GM12878 (cell line): ENCODE measurements around the gene SF3A1. TPM values are rescaled to one million over a fixed set of nuclear protein-coding genes. Genes with fewer than 3 reads are reported as not detected.

Source experiments
- ATAC-seq: fragments of 200-7000 bp; cut with Tn5 transposase; 3 replicates; pipeline ENCODE4 v1.9.1; 2020; ENCODE audit warnings: mild to moderate bottlenecking, moderate library complexity
- BruUV-seq: library from RNA; stranded (reverse); fragments of 400-500 nt; replicated peaks from 2 replicates; lab custom pipeline; 2021; lab: Mats Ljungman, UMichigan
- CTCF ChIA-PET: fragments of 300-600 bp; sonication (Branson Sonifier 250); formaldehyde crosslinking; extraction: SDS; loops from one replicate; lab custom pipeline; 2021; ENCODE audit warnings: inconsistent platforms; lab: Yijun Ruan, JAX
- POLR2A ChIA-PET: fragments of 350-600 bp; formaldehyde crosslinking; extraction: SDS; loops from one replicate; lab custom pipeline; 2021; ENCODE audit warnings: inconsistent platforms; lab: Charles Lee
- RAD21 ChIA-PET: fragments of 300-600 bp; sonication (Branson Sonifier 250); formaldehyde crosslinking; loops from one replicate; lab custom pipeline; 2023; ENCODE audit warnings: antibody characterized with exemption; ENCODE audit not compliant: unreplicated experiment; lab: Charles Lee
- SMC1A ChIA-PET: fragments of 300-600 bp; sonication (Branson Sonifier 250); formaldehyde crosslinking; loops from one replicate; lab custom pipeline; 2023; ENCODE audit not compliant: unreplicated experiment, uncharacterized antibody; lab: Charles Lee
- DNase-seq: peaks from one replicate; pipeline ENCODE4 v3.0.0-alpha.2; 2011; ENCODE audit warnings: low read depth, low spot score
- FAIRE-seq: peaks from 3 replicates; lab custom pipeline; 2011; peaks lifted over from hg19 to GRCh38; lab: Jason Lieb, UNC
- H2AFZ ChIP-seq: 2 replicates; pipeline ENCODE4 v1.6.0; 2011; ENCODE audit warnings: low read depth, low read length, control low read depth; ENCODE audit not compliant: control insufficient read depth
- H3K27ac ChIP-seq: 2 replicates; pipeline ENCODE4 v1.5.1; 2011; ENCODE audit warnings: control low read depth; ENCODE audit not compliant: control insufficient read depth, insufficient read depth
- H3K27me3 ChIP-seq, 2 experiments: replicated peaks in 1 of 2; 2 replicates each; pipeline versions ENCODE4 v1.6.0 to v1.6.1; 2011; ENCODE audit warnings: low read length in 1 of 2; ENCODE audit not compliant: control insufficient read depth in 2 of 2, insufficient read depth in 2 of 2
- H3K36me3 ChIP-seq, 2 experiments: 2 replicates each; pipeline ENCODE4 v1.5.1; 2011; ENCODE audit warnings: low read length in 1 of 2; ENCODE audit not compliant: control insufficient read depth in 2 of 2, insufficient read depth in 2 of 2
- H3K4me1 ChIP-seq: 2 replicates; pipeline ENCODE4 v1.6.1; 2011; ENCODE audit warnings: mild to moderate bottlenecking, low read length, moderate library complexity, mixed read lengths; ENCODE audit not compliant: control insufficient read depth, insufficient read depth
- H3K4me2 ChIP-seq: 2 replicates; pipeline ENCODE4 v1.6.0; 2011; ENCODE audit warnings: control low read depth; ENCODE audit not compliant: control insufficient read depth, insufficient read depth
- H3K4me3 ChIP-seq: fragments of 200-600 bp; sonication (generic); 2 replicates; pipeline ENCODE4 v1.5.1; 2016
- H3K79me2 ChIP-seq: 2 replicates; pipeline ENCODE4 v1.6.0; 2011; ENCODE audit warnings: low read length; ENCODE audit not compliant: control insufficient read depth, insufficient read depth
- H3K9ac ChIP-seq: 2 replicates; pipeline ENCODE4 v1.8.0; 2011; ENCODE audit warnings: low read length, control low read depth, mixed read lengths; ENCODE audit not compliant: control insufficient read depth, insufficient read depth
- H3K9me3 ChIP-seq: replicated peaks from 3 replicates; pipeline ENCODE4 v1.5.1; 2011; ENCODE audit warnings: mild to moderate bottlenecking, low read length; ENCODE audit not compliant: control insufficient read depth, insufficient read depth
- H4K20me1 ChIP-seq: 2 replicates; pipeline ENCODE4 v1.6.0; 2011; ENCODE audit not compliant: control insufficient read depth, insufficient read depth
- ATF7 ChIP-seq: fragments of 450-650 bp; IDR thresholded peaks from 2 replicates; pipeline ENCODE4 v1.6.1; 2016; ENCODE audit warnings: low read depth, mild to moderate bottlenecking
- CBFB ChIP-seq: IDR thresholded peaks from 2 replicates; pipeline ENCODE4 v1.6.1; 2016; ENCODE audit warnings: antibody characterized with exemption, low read depth
- IKZF2 ChIP-seq, 2 experiments: fragments of 450-650 bp; IDR thresholded peaks; 2 replicates each; pipeline ENCODE4 v1.6.1; 2017; ENCODE audit warnings: mild to moderate bottlenecking in 2 of 2, moderate library complexity in 2 of 2
- IRF4 ChIP-seq: IDR thresholded peaks from 2 replicates; pipeline ENCODE4 v1.6.1; 2011; ENCODE audit warnings: low read depth, low read length
- KAT2A ChIP-seq: conservative IDR thresholded peaks from 2 replicates; pipeline ENCODE4 v1.6.1; 2011; ENCODE audit warnings: low read depth, low read length; ENCODE audit not compliant: control insufficient read depth
- MEF2B ChIP-seq: fragments of 450-650 bp; IDR thresholded peaks from 2 replicates; pipeline ENCODE4 v1.6.1; 2018; ENCODE audit warnings: mild to moderate bottlenecking, moderate library complexity; ENCODE audit not compliant: partially characterized antibody, poor library complexity, severe bottlenecking
- NR2F1 ChIP-seq: fragments of 450-650 bp; conservative IDR thresholded peaks from 2 replicates; pipeline ENCODE4 v1.6.1; 2017; ENCODE audit warnings: mild to moderate bottlenecking
- SREBF2 ChIP-seq: IDR thresholded peaks from 2 replicates; pipeline ENCODE4 v1.6.1; 2012; ENCODE audit warnings: mild to moderate bottlenecking, low read length
- YBX1 ChIP-seq: fragments of 450-650 bp; IDR thresholded peaks from 2 replicates; pipeline ENCODE4 v1.6.1; 2016; ENCODE audit warnings: antibody characterized with exemption
- ZBTB11 ChIP-seq: fragments of 450-650 bp; formaldehyde crosslinking; IDR thresholded peaks from 2 replicates; pipeline ENCODE4 v1.5.0; 2022; ENCODE audit warnings: mild to moderate bottlenecking, missing genetic modification characterization
- WGBS: methylation state at CpG from one replicate; pipeline ENCODE4 v1.1.6; 2016; ENCODE audit warnings: low lambda C conversion rate; ENCODE audit not compliant: insufficient replicate concordance, insufficient coverage; ENCODE audit errors: missing lambda C conversion rate; 5-methylcytosine and 5-hydroxymethylcytosine counted together
- in situ Hi-C: fragments of 300-500 bp; cut with MboI; formaldehyde crosslinking; loops from 9 replicates; pipeline ENCODE4 v1.14.3; 2018; ENCODE audit warnings: mixed read lengths
- intact Hi-C: fragments of 100-400 bp; cut with micrococcal nuclease; formaldehyde crosslinking; loops from one replicate; pipeline ENCODE4 v1.14.2; 2022; ENCODE audit not compliant: unreplicated experiment
- polyA plus RNA-seq, 11 experiments: library from polyadenylated mRNA; depleted of rRNA in 4 of 11; unstranded in 6 of 11; stranded (reverse) in 5 of 11; fragments of >200 nt; fragmentation: Nextera tagmentation in 4 of 11; fragmentation: Illumina TruSeq in 1 of 11; extraction: Ambion mirVana in 4 of 11; extraction: Trizol in 1 of 11; gene quantifications; 1 replicate in 1 of 11; 2 replicates in 10 of 11; pipeline versions ENCODE4 v1.2.1 to v1.2.3, GENCODE V29; 2011 to 2016; ENCODE audit warnings: inconsistent platforms in 2 of 11, missing spikeins in 2 of 11, low read depth in 1 of 11
- total RNA-seq, 4 experiments: library from RNA; depleted of rRNA in 3 of 4; stranded (reverse); fragments of >200 nt in 3 of 4; fragmentation: Illumina TruSeq in 1 of 4; extraction: Trizol in 1 of 4; gene quantifications; 2 replicates each; pipeline versions ENCODE4 v1.2.1 to v1.2.3, GENCODE V29; 2013 to 2021

SF3A1 gene
- total and polyA plus RNA-seq, 10 of the 15 experiments (the other 5 are each of a cell fraction or from before 2014, with no cell fraction given) = 10.4 to 239 (median 46.0) TPM

- TF ChIP-seq ZBTB11 (CRISPR knock-in tag) (no peak), MEF2B (no peak), NR2F1 (no peak), ATF7 (no peak)
Measured at GRCh38 chr22:30299322-30299721, 57.4 kb downstream of the SF3A1 start (continued).

GRCh38 chr22:30297991-30298701 is 58.5 kb downstream of the SF3A1 start:
- no peak overlapping the region for H3K4me3 ChIP-seq
- no TSS peak for BruUV-seq
- peaks cover 15 to 48% of the 10 kb centered on the region in 2 experiments; a peak in 3 of 4 replicates for H3K36me3 ChIP-seq
- intact Hi-C loops = no loop called here
- H3K27me3 ChIP-seq = no peaks in the 10 kb centered on the region
- RAD21 ChIA-PET = interaction anchor here (0.6 kb wide), 1 partner anchor 29 kb away, joined by 5 read pairs; no protein-coding TSS in a partner anchor
- FAIRE-seq = no peak
- no peak overlapping the region for H2AFZ ChIP-seq
- CTCF ChIA-PET = interaction anchor here (1.1 kb wide), 1 partner anchor 10 kb away, joined by 4 read pairs; no protein-coding TSS in a partner anchor
- H3K27ac ChIP-seq = no peak overlapping the region
- no peak overlapping the region for H3K4me2 ChIP-seq
- POLR2A ChIA-PET = no interaction called here
- 63% methylated on average over 9 of the region's 9 CpGs for WGBS
- H3K4me1 ChIP-seq = peaks cover 12% of the 10 kb centered on the region
- H3K9ac ChIP-seq = no peak overlapping the region
- no peak for DNase-seq
- ATAC-seq = no peak
- H3K79me2 ChIP-seq = peaks cover 1% of the 10 kb centered on the region; the same call in 1 of the 2 replicates
- SMC1A ChIA-PET = no interaction called here
- H3K9me3 ChIP-seq = no peaks in the 10 kb centered on the region
- no peaks in the 10 kb centered on the region for H4K20me1 ChIP-seq
- TF ChIP-seq KAT2A = no peak
- no peak for TF ChIP-seq SREBF2
- TF ChIP-seq YBX1 = no peak
- no peak for TF ChIP-seq IKZF2 (IDR thresholded peaks at IDR 0.05)
- TF ChIP-seq IRF4 = no peak
- TF ChIP-seq CBFB = no peak
- TF ChIP-seq, all 136 proteins: peak for 0
- in situ Hi-C loops = no loop called here
